GM18861 (cell line): ENCODE results near the gene VOPP1.

ENCODE experiments used
- ATAC-seq: cut with Tn5 transposase; IDR thresholded peaks from one replicate; pipeline ENCODE4 v1.9.1; 2021; ENCODE audit not compliant: unreplicated experiment

Gene VOPP1

GRCh38 chr7:55493408-55493807 is 78.9 kb downstream of the VOPP1 start:
- no peak for ATAC-seq

- no peak for ATAC-seq
These were observed 81.0 kb downstream of the VOPP1 start for GRCh38 chr7:55491346-55491745.

GRCh38 chr7:55490099-55490498 is 82.2 kb downstream of the VOPP1 start:
- ATAC-seq = no peak

- ATAC-seq = no peak
These were observed 82.8 kb downstream of the VOPP1 start for GRCh38 chr7:55489552-55489951.

GRCh38 chr7:55488804-55489340 is 83.4 kb downstream of the VOPP1 start:
- no peak for ATAC-seq

- ATAC-seq = no peak
These were observed 84.1 kb downstream of the VOPP1 start for GRCh38 chr7:55488216-55488615.

GRCh38 chr7:55486991-55487390 is 85.3 kb downstream of the VOPP1 start:
- no peak for ATAC-seq

- no peak for ATAC-seq
These were observed 86.1 kb downstream of the VOPP1 start for GRCh38 chr7:55486192-55486590.

GRCh38 chr7:55485501-55486191 is 86.7 kb downstream of the VOPP1 start:
- no peak for ATAC-seq

GRCh38 chr7:55484834-55485233 is 87.5 kb downstream of the VOPP1 start:
- no peak for ATAC-seq

GRCh38 chr7:55484241-55484640 is 88.1 kb downstream of the VOPP1 start:
- ATAC-seq = no peak

GRCh38 chr7:55483046-55483445 is 89.3 kb downstream of the VOPP1 start:
- ATAC-seq = no peak

- ATAC-seq = no peak
These were observed 91.1 kb downstream of the VOPP1 start for GRCh38 chr7:55481155-55481554.

- no peak for ATAC-seq
These were observed 93.6 kb downstream of the VOPP1 start for GRCh38 chr7:55478700-55479099.

- ATAC-seq = no peak
These were observed 94.4 kb downstream of the VOPP1 start for GRCh38 chr7:55477781-55478374.

- ATAC-seq = no peak
These were observed 95.2 kb downstream of the VOPP1 start for GRCh38 chr7:55476852-55477780.

- no peak for ATAC-seq
These were observed 96.2 kb downstream of the VOPP1 start for GRCh38 chr7:55475855-55476803.

- no peak for ATAC-seq
These were observed 97.1 kb downstream of the VOPP1 start for GRCh38 chr7:55474944-55475854.

GRCh38 chr7:55473932-55474331 is 98.4 kb downstream of the VOPP1 start:
- ATAC-seq = no peak
